ENCODE data around the gene MED27. TPM values are rescaled to one million over a fixed set of nuclear protein-coding genes. Genes with fewer than 3 reads are reported as not detected.

Gene MED27
- total RNA-seq, 2 experiments from 2014 or later = 22.7 to 23.3 TPM

DNA sequence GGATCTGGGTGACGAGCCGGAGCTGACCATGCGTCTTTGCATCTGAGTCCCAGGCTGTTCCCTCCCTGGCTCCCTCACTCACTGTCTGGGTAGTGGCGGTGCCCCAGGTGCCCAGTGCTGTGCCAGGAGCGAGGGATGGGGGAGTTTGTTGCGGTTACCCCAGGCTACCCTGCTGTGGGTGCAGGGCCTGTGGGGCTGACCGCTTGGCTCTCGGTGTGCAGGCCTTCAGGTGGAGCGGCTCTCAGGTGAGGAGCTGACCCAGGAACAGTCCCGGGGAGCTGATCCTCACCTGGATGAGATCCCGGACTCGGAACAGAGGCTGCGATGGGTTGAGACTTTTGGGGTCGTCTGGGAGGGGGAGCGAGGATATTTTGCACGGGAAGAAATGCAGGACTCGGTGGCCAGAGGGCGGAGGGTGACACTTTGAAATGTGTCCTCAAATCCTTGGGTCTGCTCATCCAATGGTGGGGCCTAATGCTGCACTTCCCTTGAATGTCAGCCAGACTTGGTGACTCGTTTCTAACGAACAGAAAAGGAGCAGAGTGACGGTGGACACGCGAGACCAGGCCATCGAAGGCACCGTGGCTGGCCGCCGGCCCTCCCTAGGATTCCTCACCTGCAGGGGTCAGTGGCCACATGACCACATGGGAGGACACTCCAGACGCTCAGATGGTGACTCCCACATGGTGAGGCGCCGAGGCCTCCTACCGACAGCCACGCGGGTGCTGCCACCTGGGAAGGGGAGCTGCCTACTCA lies 235.5 kb downstream of the MED27 start:
- H3K27ac Mint-ChIP-seq = no peak overlapping the region
- POLR2A ChIA-PET = no interaction called here

DNA sequence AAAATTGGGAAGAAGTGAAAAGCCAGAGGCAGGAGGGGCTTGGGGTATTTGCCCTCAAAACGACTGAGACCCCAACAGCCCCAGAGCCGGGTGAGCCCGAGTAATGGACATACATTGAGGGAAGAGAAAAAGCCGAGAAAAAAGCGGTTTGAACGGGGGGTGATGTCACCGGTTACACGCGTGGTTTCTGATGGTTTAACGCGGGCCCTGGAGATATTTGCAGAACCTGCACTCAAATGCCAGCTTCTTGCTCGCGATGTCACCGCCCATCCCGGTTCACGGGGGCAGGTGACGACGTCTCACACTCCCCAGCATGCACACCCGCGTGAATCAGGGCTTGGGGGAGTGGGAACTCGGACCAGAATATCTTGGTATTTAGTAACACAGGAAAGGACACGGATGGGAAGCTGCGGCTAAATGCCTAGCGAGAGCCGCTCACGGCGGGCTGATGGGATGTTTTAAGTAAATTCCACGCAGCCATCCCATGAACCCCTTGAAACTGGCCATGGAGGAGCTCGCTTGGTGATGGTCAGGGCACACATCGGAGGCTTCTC lies 237.8 kb downstream of the MED27 start:
- no peak for DNase-seq
- H3K4me1 Mint-ChIP-seq = peaks cover 40% of the 10 kb centered on the region
- H3K27ac Mint-ChIP-seq = no peak overlapping the region
- H3K9me3 Mint-ChIP-seq = peaks cover 2% of the 10 kb centered on the region
- no peak overlapping the region for H3K4me3 Mint-ChIP-seq
- no peaks in the 10 kb centered on the region for H3K27me3 Mint-ChIP-seq
- POLR2A ChIA-PET = no interaction called here
- no peaks in the 10 kb centered on the region for H3K36me3 Mint-ChIP-seq (ENCODE audit: low read depth)
- CTCF ChIA-PET = interaction anchor here (1.9 kb wide), 1 partner anchor 10 kb away, joined by 5 read pairs; no protein-coding TSS in a partner anchor

More for the DNA sequence above, 235.5 kb downstream of the MED27 start:
- Mint-ChIP-seq H3K9me3 (no peaks in the 10 kb centered on the region), H3K36me3 (ENCODE audit: low read depth) (no peaks in the 10 kb centered on the region), H3K4me1 (peaks cover 31% of the 10 kb centered on the region), H3K27me3 (no peaks in the 10 kb centered on the region), H3K4me3 (no peak overlapping the region)
- DNase-seq = no peak
- CTCF ChIA-PET = no interaction called here

DNA sequence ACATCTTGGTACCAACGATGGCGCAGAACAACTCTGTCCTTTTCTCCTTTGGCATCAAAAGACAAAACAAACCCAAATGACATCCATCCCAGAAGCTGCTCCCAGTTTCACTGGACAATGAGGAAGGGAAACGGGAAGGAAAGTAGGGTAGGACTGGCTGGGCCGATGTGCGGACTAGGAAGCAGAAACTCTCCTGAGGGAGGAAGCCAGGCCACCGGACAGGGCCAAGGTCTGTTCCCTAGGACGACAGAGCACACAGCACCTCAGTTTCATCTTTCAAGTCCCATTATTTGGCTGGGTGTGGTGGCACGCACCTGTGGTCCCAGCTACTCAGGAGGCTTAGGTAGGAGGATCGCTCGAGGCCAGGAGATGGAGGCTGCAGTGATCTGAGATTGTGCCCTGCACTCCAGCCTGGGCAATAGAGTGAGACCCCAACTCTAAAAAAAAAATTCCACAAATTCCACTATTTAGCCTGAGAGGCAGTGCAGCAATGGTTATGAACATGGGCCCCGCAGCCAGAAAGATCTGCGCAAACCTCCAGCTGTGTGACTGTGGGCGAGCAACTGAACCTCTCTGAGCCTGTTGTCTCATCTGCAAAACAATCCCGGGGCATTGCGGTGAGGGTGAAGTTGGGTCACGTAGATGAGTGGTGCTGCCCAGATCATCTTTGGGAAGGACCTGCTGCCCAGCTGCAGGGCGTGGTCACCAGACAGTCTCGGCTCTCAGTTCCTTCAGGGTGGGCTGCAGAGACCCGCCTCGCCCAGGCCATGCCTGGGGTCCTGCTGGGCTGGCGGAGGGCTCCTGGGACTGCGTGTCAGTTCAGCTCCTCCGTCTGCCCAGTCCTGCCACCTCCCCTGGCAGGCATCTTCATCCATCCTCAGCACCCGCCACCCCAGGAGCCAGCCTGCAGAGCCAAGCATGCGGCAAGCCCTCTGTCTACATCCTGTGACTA lies 238.6 kb downstream of the MED27 start:
- Mint-ChIP-seq H3K36me3 (ENCODE audit: low read depth) (no peaks in the 10 kb centered on the region), H3K27ac (peak overlapping the region; percentile 98), H3K27me3 (no peaks in the 10 kb centered on the region), H3K9me3 (peaks cover 2% of the 10 kb centered on the region), H3K4me3 (no peak overlapping the region), H3K4me1 (peaks cover 40% of the 10 kb centered on the region)
- DNase-seq = no peak
- POLR2A ChIA-PET = no interaction called here
- CTCF ChIA-PET = interaction anchor here (1.9 kb wide), 1 partner anchor 10 kb away, joined by 5 read pairs; no protein-coding TSS in a partner anchor

DNA sequence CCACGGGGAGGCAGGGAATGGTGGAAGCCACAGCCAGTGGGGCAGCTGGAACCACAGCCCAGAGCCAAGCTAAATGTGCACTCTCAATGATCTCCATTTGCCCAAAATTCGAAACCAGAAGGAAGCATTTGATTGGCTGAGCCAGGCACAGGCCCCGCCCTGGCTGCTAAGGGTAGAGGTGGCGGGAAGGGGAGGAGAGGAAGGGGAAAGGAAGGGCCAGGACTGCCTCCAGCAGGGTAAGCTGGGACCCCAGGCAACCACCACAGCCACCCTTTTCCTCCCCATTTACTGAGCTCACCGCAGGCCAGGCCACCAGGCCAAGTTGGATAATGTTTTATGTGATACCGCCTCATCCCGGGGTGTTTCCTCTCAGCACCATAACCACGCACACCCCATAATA lies 239.4 kb downstream of the MED27 start:
- DNase-seq = peak; percentile 43
- CTCF ChIA-PET = interaction anchor here (1.1 to 1.9 kb wide), 3 partner anchors 9 to 22 kb away, joined by 3 to 7 read pairs (median 5); no protein-coding TSS in a partner anchor

DNA sequence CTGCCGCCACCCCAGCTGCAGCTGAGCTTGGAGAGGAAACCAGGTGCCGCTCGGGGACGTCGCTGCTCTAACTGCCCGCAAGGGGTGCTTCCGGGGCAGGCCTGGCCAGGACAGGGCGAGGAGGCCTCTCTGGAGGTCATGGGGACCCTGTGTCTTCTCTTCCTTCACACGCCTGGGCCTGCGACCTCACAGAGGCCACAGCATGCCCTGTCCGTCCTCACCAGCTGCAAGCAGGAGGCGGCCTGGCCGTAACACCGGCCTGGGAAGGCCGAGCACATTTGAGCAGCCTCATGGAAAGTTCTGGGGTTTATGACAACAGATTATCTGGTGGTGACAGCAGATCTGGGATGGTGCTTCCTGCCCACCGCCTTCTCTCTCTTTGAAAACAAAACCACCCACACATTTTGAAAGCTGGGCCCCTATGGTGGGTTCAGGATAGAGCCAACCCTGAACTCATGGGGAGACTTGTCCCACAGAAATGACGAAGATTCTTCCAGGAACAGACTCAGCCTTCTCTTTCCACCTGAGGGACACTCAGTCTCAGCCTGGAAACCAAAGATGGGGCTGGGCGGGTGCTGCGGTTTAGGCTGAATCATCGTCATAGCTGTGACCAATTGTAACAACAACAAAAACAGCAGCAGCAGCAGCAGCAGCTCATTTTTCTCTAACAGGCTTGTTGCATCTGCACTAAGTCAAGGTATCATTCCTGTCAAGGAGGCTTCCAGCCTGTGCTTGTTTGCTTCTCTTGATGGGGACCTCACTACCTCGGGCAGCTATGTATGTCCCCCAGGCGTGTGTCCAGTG lies 240.2 kb downstream of the MED27 start:
- no peaks in the 10 kb centered on the region for H3K36me3 Mint-ChIP-seq (ENCODE audit: low read depth)
- peaks cover 34% of the 10 kb centered on the region for H3K4me1 Mint-ChIP-seq
- H3K9me3 Mint-ChIP-seq = peaks cover 2% of the 10 kb centered on the region
- peak overlapping the region; percentile 98 for H3K27ac Mint-ChIP-seq
- H3K4me3 Mint-ChIP-seq = peak overlapping the region; percentile 28
- H3K27me3 Mint-ChIP-seq = no peaks in the 10 kb centered on the region
- CTCF ChIA-PET = interaction anchor here (1.1 to 1.9 kb wide), 3 partner anchors 8 to 22 kb away, joined by 3 to 7 read pairs (median 5); no protein-coding TSS in a partner anchor
- POLR2A ChIA-PET = interaction anchor here (0.5 to 0.7 kb wide), 2 partner anchors 248 to 454 kb away, joined by 4 read pairs; no protein-coding TSS in a partner anchor
- peak; percentile 76 for DNase-seq

More for the DNA sequence above, 239.4 kb downstream of the MED27 start:
- H3K4me3 Mint-ChIP-seq = peak overlapping the region; percentile 28
- H3K4me1 Mint-ChIP-seq = peaks cover 34% of the 10 kb centered on the region
- H3K9me3 Mint-ChIP-seq = peaks cover 2% of the 10 kb centered on the region
- H3K27me3 Mint-ChIP-seq = no peaks in the 10 kb centered on the region
- H3K36me3 Mint-ChIP-seq (ENCODE audit: low read depth) = no peaks in the 10 kb centered on the region
- POLR2A ChIA-PET = interaction anchor here (0.5 kb wide), 1 partner anchor 247 kb away, joined by 4 read pairs; no protein-coding TSS in a partner anchor
- H3K27ac Mint-ChIP-seq = peak overlapping the region; percentile 98

DNA sequence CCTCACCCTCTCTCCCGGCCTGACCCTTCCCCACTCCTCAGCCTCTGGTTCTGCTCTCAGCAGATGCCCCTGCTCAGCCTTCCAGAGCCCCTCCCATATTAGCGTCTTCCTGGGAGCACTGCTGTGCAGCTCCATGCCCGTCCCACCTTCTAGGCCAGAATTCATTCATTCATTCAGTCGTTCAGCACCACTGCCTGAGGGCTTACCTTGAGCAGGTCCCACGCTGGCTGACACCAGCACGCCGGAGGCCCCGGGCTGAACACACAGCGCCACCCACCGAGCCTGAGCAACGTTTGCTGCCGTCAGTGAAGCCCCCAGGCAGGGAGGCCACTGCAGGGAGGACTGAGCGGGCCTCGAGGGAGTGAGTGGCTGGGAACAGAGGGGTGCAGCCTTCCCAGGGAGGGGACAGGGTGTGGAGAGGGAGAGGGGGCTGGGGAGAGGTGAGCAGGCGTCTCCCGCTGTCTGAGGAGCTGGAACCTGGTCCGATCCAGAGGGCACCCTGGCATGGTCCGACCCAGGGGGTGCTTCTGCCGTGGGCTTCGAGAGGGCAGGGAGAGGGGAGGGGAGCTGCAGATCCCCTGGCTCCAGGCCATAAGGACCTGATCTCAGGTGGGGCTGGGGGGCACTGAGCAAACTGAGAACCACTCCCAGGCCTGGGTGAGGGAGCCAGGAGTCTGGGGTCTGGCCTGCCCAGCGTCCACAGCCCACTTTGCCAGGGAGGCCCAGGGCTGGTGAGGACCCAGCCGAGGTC lies 241.0 kb downstream of the MED27 start:
- DNase-seq = no peak
- Mint-ChIP-seq H3K9me3 (peaks cover 7% of the 10 kb centered on the region), H3K4me3 (no peak overlapping the region), H3K4me1 (peaks cover 34% of the 10 kb centered on the region), H3K36me3 (ENCODE audit: low read depth) (peaks cover 5% of the 10 kb centered on the region), H3K27me3 (peaks cover 4% of the 10 kb centered on the region), H3K27ac (peak overlapping the region; percentile 98)
- CTCF ChIA-PET = no interaction called here
- POLR2A ChIA-PET = no interaction called here

DNA sequence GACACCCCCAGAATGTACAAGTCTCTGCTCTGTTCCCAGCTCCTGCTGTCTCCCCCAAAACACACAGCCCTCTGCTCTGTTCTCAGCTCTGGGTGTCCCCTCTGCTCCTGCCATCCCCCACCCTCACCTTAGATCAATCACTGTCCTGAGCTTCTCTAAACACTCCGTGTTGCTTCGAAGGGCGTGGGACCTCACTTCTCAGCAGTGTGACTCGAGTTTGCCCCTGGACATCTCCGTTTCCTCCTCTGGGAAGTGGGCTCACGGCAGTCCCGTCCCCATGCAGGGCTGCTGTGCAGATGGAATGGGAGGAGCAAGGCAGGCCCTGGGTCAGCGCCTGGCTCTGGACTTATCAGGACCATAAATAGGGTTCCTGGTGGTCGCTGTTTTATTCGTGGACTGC lies 241.8 kb downstream of the MED27 start:
- CTCF ChIA-PET = interaction anchor here (1.0 kb wide), 1 partner anchor 32 kb away, joined by 3 read pairs; no protein-coding TSS in a partner anchor
- no peak for DNase-seq
- Mint-ChIP-seq H3K4me1 (peaks cover 39% of the 10 kb centered on the region), H3K9me3 (peaks cover 9% of the 10 kb centered on the region), H3K36me3 (ENCODE audit: low read depth) (peaks cover 5% of the 10 kb centered on the region), H3K27me3 (peaks cover 8% of the 10 kb centered on the region), H3K27ac (peak overlapping the region; percentile 83), H3K4me3 (no peak overlapping the region)
- POLR2A ChIA-PET = no interaction called here

DNA sequence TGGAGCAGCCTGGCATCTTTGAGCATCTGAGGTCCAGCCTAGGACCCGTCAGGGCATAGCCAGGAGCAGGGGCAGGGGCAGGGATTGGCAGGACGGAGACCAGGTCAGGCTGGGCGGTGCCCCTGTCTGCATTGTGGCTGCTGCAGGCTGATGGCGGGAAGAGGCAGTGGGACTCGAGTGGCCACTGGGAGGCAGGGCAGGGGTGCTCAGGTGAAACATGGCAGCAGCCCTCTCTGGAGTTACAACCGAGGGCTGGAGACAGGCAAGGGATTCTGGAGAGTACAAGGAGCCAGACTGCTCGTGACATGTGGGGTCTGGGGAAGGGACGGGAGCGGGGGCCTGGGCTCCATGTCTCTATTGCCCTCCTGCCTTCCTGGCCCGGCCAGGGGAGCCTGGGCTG lies 242.4 kb downstream of the MED27 start:
- POLR2A ChIA-PET = no interaction called here
- Mint-ChIP-seq H3K36me3 (ENCODE audit: low read depth) (peaks cover 5% of the 10 kb centered on the region), H3K4me1 (peaks cover 39% of the 10 kb centered on the region), H3K27ac (peak overlapping the region; percentile 66), H3K4me3 (no peak overlapping the region), H3K9me3 (peaks cover 9% of the 10 kb centered on the region), H3K27me3 (peaks cover 11% of the 10 kb centered on the region)
- CTCF ChIA-PET = interaction anchor here (1.0 kb wide), 1 partner anchor 33 kb away, joined by 3 read pairs; no protein-coding TSS in a partner anchor
- DNase-seq = no peak

DNA sequence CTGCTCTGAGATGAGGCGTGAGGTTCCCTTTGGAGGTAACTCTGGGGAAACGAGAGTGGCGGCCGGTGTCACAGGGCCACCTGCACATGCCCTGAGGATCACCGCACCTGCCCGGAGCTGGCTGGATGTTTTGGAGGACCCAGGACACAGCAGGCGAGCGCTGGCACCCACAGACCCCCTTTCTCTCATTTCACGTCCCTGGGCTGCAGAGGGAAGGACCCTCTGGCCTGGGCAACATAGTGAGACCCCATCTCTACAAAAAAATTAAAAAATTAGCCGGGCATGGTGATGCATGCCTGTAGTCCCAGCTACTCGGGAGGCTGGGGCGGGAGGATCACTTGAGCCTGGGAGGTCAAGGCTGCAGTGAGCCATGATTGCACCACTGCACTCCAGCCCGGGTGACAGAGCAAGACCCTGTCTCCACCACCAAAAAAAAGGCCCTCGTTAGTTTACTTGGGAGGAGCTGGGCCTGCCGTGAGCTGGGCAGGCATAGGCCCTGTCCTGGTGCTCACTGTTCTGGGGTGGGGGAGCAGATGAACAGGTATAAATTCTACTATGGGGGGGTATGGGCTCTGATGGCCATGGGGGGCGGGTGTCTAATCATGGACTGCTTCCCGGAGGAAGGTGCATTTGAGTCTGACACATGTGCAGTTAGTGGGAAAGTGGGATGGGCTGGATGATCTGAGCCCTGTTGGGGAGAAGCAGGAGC lies 242.9 kb downstream of the MED27 start:
- Mint-ChIP-seq H3K9me3 (peaks cover 9% of the 10 kb centered on the region), H3K27me3 (peaks cover 11% of the 10 kb centered on the region), H3K4me3 (no peak overlapping the region), H3K36me3 (ENCODE audit: low read depth) (peaks cover 5% of the 10 kb centered on the region), H3K4me1 (peaks cover 39% of the 10 kb centered on the region), H3K27ac (peak overlapping the region; percentile 31)
- DNase-seq = no peak
- ChIA-PET CTCF (interaction anchor here (0.6 kb wide), 1 partner anchor 111 kb away, joined by 4 read pairs; no protein-coding TSS in a partner anchor), POLR2A (no interaction called here)

DNA sequence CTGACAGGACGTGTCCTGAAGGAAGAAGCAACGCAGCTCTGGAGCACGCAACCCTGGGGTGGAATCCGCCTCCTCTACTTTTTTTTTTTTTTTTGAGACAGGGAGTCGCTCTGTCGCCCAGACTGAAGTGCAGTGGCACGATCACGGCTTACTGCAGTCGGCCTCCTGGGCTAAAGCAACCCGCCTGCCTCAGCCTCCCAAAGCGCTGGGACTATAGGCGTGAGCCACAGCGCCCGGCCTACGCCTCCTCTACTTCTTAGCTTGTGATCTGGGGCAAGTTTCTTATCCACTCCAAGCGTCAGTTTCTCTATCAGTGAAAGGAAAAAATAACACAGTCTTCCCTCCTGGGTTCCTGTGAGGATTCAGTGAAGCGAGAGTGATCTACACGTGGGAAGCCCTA lies 243.6 kb downstream of the MED27 start:
- ChIA-PET POLR2A (no interaction called here), CTCF (interaction anchor here (0.6 kb wide), 1 partner anchor 110 kb away, joined by 4 read pairs; no protein-coding TSS in a partner anchor)
- H3K4me3 Mint-ChIP-seq = no peak overlapping the region
- no peak for DNase-seq
- H3K27ac Mint-ChIP-seq = peak overlapping the region; percentile 31
- H3K36me3 Mint-ChIP-seq (ENCODE audit: low read depth) = peaks cover 5% of the 10 kb centered on the region
- H3K4me1 Mint-ChIP-seq = peaks cover 34% of the 10 kb centered on the region
- H3K27me3 Mint-ChIP-seq = peaks cover 11% of the 10 kb centered on the region
- peaks cover 9% of the 10 kb centered on the region for H3K9me3 Mint-ChIP-seq

Measured in activated CD4-positive, alpha-beta T cell treated with anti-CD3 and anti-CD28 coated beads, Interleukin-2, amount 10 ng/mL, durations not matched to agents 7 days and 5 days (primary cell).